Measurements from ENCODE around the gene CD7.

The CD7 gene

DNA sequence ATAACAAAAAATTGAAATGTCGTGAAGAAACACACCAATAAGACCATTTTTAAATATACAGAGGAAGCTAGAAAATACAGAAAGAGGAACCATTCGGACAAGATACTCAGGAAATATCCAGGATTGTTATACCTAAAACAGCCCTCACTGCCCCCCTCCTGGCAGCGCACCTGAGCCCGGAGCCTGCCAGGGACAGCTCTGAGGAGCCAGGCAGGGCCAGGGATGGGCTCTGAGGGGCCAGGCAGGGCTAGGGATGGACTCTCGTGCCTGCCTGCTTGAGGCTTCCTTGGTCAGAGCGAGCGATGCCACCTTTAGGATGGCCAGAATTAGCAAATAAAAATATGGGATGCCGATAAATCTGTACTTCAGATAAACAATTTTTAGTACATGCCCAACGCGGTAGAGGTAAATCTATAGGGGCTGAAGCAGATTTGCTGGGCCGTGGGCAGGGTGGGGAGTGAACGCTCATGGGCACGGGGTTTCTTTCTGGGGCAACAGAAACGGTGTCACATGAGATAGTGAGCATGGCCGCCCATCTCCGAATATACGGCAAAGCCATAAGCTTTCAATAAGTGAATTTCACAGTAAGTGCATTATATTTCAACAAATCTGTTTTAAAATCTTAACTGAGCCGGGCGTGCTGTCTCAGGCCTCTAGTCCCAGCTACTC, 25.7 kb downstream of the CD7 start:
- no peak for ATAC-seq
- TF ChIP-seq ZNF565 (CRISPR knock-in tag; conservative IDR thresholded peaks at IDR 0.05; ENCODE audit: low read depth) = no peak
- no peak for TF ChIP-seq GLIS3 (CRISPR knock-in tag; IDR thresholded peaks at IDR 0.05)
- no peak for TF ChIP-seq TCF4 (CRISPR knock-in tag; IDR thresholded peaks at IDR 0.05; ENCODE audit: borderline replicate concordance)
- TF ChIP-seq TOX (CRISPR knock-in tag; IDR thresholded peaks at IDR 0.05; ENCODE audit: borderline replicate concordance) = no peak
- TF ChIP-seq, protein P1, sequence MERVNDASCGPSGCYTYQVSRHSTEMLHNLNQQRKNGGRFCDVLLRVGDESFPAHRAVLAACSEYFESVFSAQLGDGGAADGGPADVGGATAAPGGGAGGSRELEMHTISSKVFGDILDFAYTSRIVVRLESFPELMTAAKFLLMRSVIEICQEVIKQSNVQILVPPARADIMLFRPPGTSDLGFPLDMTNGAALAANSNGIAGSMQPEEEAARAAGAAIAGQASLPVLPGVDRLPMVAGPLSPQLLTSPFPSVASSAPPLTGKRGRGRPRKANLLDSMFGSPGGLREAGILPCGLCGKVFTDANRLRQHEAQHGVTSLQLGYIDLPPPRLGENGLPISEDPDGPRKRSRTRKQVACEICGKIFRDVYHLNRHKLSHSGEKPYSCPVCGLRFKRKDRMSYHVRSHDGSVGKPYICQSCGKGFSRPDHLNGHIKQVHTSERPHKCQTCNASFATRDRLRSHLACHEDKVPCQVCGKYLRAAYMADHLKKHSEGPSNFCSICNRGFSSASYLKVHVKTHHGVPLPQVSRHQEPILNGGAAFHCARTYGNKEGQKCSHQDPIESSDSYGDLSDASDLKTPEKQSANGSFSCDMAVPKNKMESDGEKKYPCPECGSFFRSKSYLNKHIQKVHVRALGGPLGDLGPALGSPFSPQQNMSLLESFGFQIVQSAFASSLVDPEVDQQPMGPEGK (CRISPR knock-in tag; IDR thresholded peaks at IDR 0.05; ENCODE audit: borderline replicate concordance) = no peak
- no peak for TF ChIP-seq BACH2 (CRISPR knock-in tag; IDR thresholded peaks at IDR 0.05; ENCODE audit: borderline replicate concordance)
- no peak for TF ChIP-seq PPARA (CRISPR knock-in tag; IDR thresholded peaks at IDR 0.05; ENCODE audit: borderline replicate concordance)
- TF ChIP-seq, protein P2, sequence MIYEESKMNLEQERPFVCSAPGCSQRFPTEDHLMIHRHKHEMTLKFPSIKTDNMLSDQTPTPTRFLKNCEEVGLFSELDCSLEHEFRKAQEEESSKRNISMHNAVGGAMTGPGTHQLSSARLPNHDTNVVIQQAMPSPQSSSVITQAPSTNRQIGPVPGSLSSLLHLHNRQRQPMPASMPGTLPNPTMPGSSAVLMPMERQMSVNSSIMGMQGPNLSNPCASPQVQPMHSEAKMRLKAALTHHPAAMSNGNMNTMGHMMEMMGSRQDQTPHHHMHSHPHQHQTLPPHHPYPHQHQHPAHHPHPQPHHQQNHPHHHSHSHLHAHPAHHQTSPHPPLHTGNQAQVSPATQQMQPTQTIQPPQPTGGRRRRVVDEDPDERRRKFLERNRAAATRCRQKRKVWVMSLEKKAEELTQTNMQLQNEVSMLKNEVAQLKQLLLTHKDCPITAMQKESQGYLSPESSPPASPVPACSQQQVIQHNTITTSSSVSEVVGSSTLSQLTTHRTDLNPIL (CRISPR knock-in tag; IDR thresholded peaks at IDR 0.05; ENCODE audit: low read depth) = no peak
- TF ChIP-seq ZFP3 (CRISPR knock-in tag; IDR thresholded peaks at IDR 0.05) = no peak

DNA sequence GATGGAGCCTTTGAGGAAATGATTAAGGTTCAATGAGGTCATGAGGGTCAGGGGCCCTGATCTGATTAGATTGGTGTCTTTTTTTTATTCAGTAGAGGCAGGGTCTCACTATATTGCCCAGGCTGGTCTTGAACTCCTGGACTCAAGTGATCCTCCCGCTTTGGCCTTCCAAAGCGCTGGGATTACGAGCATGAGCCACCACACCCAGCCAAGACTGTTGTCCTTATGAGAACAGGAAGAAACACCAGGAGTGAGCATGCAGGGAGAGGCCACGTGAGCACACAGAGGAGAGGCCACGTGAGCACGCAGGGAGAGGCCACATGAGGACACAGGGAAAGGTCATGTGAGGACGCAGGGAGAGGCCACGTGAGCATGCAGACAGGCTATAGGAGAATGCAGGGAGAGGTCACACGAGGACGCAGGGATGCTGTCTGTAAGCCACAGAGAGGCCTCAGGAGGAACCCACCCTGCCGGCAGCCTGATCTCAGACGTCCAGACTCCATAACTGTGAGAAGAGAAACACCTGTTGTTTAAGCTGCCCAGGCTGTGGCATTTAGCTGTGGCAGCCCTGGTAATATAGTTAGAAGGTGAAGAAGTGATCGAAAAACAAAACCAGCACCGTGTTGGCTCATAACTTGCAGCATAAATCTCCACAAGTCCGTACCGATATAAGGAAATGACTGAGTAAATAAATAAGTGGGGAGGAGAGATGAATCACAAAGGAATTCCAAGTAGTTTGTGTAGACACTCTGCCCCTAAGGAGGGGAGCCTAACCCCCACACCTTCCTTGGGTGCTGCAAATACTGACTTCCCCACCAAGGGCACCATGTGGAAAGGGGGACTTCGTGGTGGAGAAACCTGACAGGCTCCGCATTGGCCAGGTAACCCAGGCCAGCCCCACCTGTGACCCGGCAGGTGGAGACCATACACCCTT, 29.3 kb downstream of the CD7 start:
- TF ChIP-seq ZNF565 (CRISPR knock-in tag; conservative IDR thresholded peaks at IDR 0.05; ENCODE audit: low read depth) (no peak), TCF4 (CRISPR knock-in tag; IDR thresholded peaks at IDR 0.05; ENCODE audit: borderline replicate concordance) (no peak), OSR1 (CRISPR knock-in tag; IDR thresholded peaks at IDR 0.05) (no peak), PPARA (CRISPR knock-in tag; IDR thresholded peaks at IDR 0.05; ENCODE audit: borderline replicate concordance) (no peak), RARB (CRISPR knock-in tag; IDR thresholded peaks at IDR 0.05) (no peak)
- TF ChIP-seq, protein P3, sequence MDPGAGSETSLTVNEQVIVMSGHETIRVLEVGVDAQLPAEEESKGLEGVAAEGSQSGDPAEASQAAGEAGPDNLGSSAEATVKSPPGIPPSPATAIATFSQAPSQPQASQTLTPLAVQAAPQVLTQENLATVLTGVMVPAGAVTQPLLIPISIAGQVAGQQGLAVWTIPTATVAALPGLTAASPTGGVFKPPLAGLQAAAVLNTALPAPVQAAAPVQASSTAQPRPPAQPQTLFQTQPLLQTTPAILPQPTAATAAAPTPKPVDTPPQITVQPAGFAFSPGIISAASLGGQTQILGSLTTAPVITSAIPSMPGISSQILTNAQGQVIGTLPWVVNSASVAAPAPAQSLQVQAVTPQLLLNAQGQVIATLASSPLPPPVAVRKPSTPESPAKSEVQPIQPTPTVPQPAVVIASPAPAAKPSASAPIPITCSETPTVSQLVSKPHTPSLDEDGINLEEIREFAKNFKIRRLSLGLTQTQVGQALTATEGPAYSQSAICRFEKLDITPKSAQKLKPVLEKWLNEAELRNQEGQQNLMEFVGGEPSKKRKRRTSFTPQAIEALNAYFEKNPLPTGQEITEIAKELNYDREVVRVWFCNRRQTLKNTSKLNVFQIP (CRISPR knock-in tag; IDR thresholded peaks at IDR 0.05; ENCODE audit: borderline replicate concordance, low read depth) = no peak
- TF ChIP-seq, protein P1 (CRISPR knock-in tag; IDR thresholded peaks at IDR 0.05; ENCODE audit: borderline replicate concordance) = no peak
- TF ChIP-seq, protein P2 (CRISPR knock-in tag; IDR thresholded peaks at IDR 0.05; ENCODE audit: low read depth) = no peak
- ATAC-seq = no peak

DNA sequence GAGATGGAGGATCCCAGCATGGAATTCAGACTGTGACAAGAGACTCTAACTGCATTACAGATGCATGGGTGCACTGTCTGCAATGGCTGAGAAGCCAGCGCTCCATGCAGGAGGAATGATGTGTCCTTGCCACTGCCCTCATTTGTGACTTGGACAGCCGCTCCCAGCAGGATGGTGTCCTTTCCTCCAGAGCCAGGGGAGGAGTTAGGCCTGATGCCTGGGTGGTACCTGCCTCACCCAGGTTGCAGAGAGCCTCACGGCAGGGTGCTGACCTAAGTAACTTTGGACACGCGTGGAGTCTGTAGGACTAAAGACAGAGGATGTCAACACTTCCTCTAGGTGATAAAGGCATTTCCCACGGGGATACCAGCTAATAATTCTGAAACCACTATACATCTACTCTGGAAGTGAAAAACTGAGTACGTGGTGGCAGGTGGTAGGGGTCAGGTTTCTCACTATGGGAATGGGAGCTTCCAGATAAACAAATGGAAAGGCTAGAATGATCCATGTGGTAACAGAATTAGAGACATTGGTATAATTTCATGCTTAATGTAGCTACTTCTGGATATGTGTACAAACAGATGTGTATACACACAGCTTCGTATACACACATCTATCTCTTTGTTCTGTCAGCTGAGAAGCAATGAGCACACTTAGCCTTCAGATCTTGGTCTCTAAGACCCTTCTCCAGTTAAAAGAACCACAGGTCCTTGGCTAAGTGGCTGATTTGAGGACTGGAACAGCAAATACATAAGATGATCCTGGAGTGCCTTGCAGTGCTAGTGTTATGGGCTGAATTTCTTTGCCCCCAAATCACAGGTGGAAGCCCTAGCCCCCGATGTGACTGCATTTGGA, 30.2 kb downstream of the CD7 start:
- TF ChIP-seq ZFP3 (CRISPR knock-in tag; IDR thresholded peaks at IDR 0.05) (no peak), ZNF8 (CRISPR knock-in tag; IDR thresholded peaks at IDR 0.05) (no peak), PPARA (CRISPR knock-in tag; IDR thresholded peaks at IDR 0.05; ENCODE audit: borderline replicate concordance) (no peak), OSR1 (CRISPR knock-in tag; IDR thresholded peaks at IDR 0.05) (no peak)
- TF ChIP-seq, protein P1 (CRISPR knock-in tag; IDR thresholded peaks at IDR 0.05; ENCODE audit: borderline replicate concordance) = no peak
- TF ChIP-seq, protein P3 (CRISPR knock-in tag; IDR thresholded peaks at IDR 0.05; ENCODE audit: borderline replicate concordance, low read depth) = no peak
- no peak for ATAC-seq
